Fibroblast of the aortic adventitia (primary cell): ENCODE data around the gene CNTNAP5. TPM values are rescaled to one million over a fixed set of nuclear protein-coding genes. Genes with fewer than 3 reads are reported as not detected.

Experiments used
- DNase-seq: peaks from one replicate; pipeline ENCODE4 v3.0.0-alpha.2; 2010; ENCODE audit warnings: low read depth
- H3K4me3 ChIP-seq: 2 replicates; pipeline ENCODE4 v1.5.1; 2011; ENCODE audit warnings: low read depth, mild to moderate bottlenecking, control low read depth, low read length, moderate library complexity
- CTCF ChIP-seq: IDR thresholded peaks from 2 replicates; pipeline ENCODE4 v1.5.1; 2011; ENCODE audit warnings: mild to moderate bottlenecking, low read length, control low read depth, inconsistent platforms; ENCODE audit not compliant: insufficient read depth
- total RNA-seq: library from RNA; depleted of rRNA; stranded (reverse); fragments of >200 nt; gene quantifications from 2 replicates; pipeline ENCODE4 v1.2.3, GENCODE V29; 2012; ENCODE audit warnings: low replicate concordance

The CNTNAP5 gene
- total RNA-seq, 1 donor = under 0.01 TPM

- peak; percentile 1 for DNase-seq
- TF ChIP-seq CTCF = no peak
These were observed 292.0 kb downstream of the CNTNAP5 start for GRCh38 chr2:124316881-124317605.

GRCh38 chr2:124317628-124318027 is 292.5 kb downstream of the CNTNAP5 start:
- TF ChIP-seq CTCF = no peak
- no peak overlapping the region for H3K4me3 ChIP-seq
- no peak for DNase-seq

More at GRCh38 chr2:124316881-124317605, 292.0 kb downstream of the CNTNAP5 start:
- H3K4me3 ChIP-seq = no peak overlapping the region

- H3K4me3 ChIP-seq = no peak overlapping the region
- no peak for TF ChIP-seq CTCF
- DNase-seq = no peak
These were observed 293.8 kb downstream of the CNTNAP5 start for GRCh38 chr2:124318913-124319312.

GRCh38 chr2:124319577-124319976 is 294.5 kb downstream of the CNTNAP5 start:
- TF ChIP-seq CTCF = no peak
- DNase-seq = no peak
- H3K4me3 ChIP-seq = no peak overlapping the region

GRCh38 chr2:124320051-124320688 is 295.1 kb downstream of the CNTNAP5 start:
- no peak overlapping the region for H3K4me3 ChIP-seq
- no peak for TF ChIP-seq CTCF
- DNase-seq = no peak

- TF ChIP-seq CTCF = no peak
- peak; percentile 1 for DNase-seq
- no peak overlapping the region for H3K4me3 ChIP-seq
These were observed 298.2 kb downstream of the CNTNAP5 start for GRCh38 chr2:124323321-124323720.
